Anterior cingulate cortex (tissue), 58 donors: Measurements from ENCODE around the gene PCGF5.
"Not testable (repeated sequence)": the region's sequence is repeated elsewhere in the genome, so short reads cannot be mapped to it uniquely, and the experiment has no call there.

Experiments used
- DNase-seq, 58 donors: peaks; one replicate each; lab custom pipeline; 2025; lab: John Stamatoyannopoulos, UW

The PCGF5 gene

DNA sequence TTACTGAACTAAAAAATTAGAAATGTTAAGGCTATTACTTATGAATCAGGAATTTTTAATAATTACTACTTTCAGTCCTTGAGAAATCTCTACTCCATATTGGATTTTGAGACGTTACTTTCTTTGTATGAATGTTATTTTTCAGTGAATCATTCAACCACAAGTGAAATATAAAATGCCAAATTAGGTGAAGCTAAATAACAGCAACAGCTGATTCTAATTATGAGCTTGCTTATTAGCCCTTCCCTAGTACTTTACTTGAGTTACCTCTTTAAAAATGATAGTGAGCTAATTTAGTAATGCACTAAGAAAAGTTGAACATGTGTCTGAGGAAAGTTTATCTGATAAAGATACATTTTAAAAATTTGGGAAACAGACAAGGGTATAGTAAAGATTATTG, 51.4 kb downstream of the PCGF5 start:
- no peak for DNase-seq

DNA sequence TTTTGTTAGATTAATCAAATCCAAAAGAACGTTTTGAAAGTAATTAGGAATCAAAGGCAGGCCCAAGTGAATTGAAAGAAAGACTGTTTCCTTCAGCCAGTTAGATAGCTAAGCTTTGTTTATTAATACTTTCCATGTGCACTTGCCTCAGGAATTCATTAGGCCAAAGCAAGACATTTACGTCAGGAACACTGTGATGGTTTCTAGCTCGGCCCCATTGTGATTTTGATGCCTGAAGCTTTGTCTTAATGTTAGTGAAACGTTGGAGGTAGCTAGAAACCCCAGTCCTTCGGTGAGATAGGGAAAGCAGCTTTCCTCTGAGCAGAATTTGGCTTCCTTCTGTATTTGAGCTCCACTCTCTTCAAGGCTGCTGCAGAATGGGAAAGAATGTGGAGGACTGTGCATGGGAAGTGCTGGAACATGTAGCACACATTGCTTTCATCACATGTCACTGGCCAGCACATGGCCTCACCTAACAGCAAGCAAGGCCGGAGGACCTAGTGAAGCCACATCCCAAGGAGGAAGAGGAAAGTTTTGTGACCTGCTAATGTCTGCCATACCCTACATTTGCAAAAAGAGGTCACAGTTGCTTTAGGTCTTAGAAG, 64.1 kb downstream of the PCGF5 start:
- no peak for DNase-seq

DNA sequence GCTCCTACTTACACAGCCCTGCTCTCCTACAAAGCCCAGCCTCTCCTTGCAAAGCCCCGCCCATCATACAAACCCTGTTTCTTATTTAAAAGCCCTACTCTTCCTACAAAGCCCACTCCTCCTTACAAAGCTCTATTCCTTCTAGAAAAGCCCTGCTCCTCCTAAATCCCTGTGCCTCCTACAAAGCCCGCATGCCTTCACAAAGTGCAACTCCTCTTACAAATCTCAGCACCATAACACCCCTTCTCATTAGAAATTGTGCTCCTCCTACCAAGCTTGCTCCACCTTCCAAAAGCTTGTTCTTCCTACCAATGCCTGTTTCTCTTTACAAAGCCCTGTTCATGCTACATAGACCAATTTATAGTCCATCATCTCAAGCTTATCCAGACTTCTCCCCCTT, 66.1 kb downstream of the PCGF5 start:
- no peak for DNase-seq

DNA sequence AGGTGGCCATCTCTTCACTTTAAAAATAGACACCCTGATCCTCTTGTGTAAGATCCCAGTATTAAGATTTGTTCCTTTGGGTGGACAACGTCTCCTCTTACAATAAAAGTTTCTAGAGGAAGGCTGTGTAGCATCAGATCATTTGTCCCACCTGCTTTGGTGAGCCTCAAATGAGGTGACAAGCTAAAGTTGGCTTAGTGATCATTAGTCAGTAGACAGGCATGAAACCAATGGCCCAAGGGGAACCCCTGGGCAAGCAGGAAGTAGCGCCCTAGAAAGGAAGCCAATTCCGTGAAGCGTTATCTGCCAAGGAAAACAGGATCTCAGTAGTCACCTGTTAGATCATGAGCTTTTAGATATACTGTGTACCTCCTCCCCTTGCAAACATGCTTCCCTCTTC, 66.8 kb downstream of the PCGF5 start:
- DNase-seq: no peak

DNA sequence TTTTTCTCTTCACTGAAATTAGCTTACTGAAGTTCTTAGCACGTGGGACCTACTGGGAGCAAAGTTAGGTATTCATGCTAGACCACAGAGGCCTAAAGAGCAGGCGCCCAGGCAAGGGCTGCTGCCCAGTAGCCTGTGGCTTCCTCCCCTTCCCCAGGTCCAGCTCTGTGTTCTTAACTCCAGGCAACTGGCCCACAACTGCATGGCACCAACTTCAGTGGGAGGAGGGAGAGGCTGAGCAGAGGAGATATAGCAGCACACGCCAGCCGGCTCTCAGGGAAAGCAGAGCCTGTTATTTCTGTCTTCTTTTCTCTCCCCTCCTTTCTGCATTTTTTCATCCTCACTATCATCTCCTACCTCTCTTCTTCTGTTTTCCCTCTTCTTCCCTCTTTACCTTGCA, 67.4 kb downstream of the PCGF5 start:
- no peak for DNase-seq

DNA sequence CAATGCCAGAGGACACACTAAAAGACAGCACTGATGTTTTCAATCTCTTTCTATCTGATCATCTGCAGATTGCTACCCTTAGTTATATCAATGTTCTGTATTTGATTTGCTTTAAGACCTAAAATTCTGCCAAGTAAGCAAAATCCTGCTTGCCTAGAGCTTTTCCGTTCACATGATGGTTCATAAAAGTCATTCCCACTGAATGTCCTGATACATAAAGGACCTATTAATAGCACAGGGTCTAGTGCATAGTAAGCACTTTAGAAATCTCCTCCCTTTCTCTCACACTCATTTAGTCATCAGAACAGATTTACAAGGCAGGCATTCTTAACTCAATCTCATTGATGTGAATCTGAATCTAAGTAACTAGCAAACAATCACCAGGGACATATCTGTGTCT, 68.8 kb downstream of the PCGF5 start:
- DNase-seq: no peak

DNA sequence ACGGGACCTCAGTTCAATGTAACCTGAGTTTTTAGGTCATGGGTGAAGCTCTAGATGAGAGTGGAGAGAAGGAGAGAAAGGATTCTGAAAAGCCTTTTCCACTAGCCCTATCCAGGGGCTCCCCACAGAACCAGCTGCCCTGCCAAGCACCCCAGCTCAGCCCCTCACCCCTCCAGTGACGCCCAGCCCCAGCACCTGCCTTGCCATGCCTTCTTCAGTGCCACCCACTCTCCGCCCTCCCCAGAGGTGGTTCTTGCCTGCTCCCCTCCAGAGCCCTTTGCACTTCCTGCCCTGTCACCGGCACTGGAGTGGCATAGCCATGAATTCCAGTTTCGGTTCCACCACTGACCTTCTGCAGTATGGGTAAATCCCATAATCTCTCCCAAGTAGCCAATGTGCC, 70.1 kb downstream of the PCGF5 start:
- DNase-seq: no peak

DNA sequence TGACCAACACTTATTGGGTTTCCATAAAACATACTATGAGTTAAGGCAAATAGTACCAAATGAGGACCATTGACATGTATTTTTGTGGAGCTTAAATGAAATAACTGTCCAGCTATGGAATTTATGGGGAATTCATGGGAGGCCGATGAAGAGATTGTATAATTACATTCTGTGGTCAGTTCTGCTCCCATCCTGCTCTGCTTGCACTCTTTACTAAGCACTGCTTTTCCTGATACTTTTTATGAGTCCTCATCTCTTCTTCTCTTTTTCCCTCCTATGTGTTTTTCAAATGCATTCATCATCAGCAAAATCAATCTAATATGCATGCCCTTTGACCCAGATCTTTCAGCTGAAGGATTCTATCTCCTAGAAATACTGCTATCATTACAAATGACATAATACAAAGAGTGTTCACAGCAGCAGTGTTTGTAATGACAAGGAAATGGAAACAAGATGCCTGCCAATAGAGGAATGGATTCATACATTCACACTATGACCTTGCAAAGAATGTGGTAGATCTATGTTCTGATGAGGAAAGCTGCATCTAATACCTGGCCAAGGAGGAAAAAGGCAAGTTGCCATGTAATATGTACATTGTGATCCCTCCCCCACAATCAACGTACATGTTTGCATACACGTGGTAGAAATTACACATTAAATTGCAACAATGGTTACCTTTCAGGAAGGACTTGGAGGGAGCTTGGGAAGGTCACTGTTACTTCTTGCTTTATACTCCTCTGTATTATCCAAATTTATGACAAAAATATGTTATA, 73.9 kb downstream of the PCGF5 start:
- DNase-seq: no peak

DNA sequence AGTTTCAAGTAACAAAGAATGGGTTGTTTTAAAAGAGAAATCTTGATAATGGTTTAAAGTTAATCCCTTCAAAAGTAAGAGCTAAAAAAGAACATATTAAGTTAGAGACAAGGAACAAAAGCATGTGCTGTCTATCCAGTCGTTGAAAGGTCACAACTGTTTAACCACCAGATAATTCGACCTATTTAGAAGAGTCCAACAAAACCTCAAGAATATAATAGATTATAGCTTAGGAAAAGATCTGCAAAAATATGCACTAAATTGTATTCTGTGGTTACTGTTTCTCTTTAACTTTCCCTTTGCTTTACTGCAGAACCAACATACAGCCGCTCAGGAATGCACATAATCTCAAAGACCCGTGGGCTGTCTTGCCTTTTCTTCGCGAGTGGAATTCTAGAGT, 74.9 kb downstream of the PCGF5 start:
- DNase-seq: no peak

DNA sequence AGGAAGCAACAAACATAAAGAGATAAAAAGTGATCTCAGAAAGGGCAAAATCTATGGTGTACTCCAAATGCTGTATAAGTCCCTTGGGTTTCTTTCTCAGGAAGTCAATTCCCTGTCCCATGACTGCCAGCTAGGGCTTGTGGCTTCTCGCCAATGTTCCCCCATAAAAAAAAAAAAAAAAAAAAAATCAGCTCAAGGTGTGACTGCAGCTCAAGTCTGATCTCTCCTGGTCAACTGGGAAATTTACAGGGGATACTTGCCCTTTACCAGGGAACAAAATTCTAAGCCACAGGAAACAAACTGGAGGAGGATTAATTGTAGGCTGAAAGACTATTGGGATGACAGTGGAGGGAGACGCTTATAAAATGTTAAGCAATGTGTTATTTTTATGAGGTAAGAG, 76.0 kb downstream of the PCGF5 start:
- no peak for DNase-seq

DNA sequence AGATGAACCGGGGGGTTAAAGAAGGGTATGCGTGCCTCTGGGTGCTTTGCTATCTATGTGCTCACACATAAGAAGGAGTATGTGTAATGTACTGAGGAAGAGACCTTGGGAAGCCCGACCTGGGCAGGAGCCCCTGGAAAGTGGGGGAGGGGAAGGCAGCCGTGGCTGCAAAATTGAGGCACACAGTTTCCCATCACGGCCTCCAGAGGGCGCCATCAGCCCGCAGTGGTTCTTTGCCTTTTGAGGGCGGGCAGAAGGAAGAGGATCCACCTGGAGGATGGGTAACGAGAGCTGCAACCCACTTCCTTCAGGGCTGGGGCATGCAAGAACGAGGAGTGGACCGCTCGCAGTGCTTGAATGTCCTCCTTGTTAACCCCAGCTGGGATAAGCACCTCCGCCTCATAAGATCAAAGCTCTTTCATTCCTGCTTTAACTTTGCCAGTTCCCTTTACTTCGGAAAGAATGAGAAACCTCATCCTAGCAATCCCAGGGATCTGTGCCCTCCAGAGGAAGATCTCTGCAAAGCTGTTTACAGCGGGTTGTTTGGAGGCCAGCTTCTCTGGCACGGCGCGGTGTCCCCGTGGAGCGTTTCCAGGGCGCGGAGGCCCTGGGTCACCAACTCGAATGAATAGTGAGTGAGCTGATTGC, 77.9 kb downstream of the PCGF5 start:
- DNase-seq: peak in 57 of 58 donors; percentile 18 to 85 (median 63)

DNA sequence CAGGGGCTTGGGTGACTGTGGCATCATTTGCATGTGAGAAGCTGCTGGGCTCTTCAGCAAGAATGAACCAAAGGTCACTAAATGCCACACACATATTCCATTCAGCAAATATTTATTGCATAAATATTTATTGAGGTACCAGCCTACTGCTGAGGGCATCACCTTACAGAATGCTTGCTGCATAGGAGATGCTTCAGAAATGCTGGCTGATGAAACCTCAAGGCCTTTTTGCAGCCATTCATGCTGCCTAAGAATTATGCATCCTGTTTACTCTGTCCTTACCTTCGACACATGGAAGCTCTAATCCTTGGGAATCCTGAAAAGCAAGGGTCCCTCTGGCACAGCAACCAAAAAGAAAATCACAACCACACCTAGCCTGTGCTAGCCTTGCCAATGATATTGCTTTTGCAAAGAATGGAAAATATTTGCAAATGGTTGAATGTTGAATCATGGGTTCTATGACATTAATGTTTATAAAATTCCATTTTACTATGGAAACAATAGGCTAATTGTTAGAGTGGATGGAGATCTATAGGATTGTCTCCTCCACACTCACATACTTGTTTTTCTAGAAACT, 79.6 kb downstream of the PCGF5 start:
- DNase-seq: no peak

DNA sequence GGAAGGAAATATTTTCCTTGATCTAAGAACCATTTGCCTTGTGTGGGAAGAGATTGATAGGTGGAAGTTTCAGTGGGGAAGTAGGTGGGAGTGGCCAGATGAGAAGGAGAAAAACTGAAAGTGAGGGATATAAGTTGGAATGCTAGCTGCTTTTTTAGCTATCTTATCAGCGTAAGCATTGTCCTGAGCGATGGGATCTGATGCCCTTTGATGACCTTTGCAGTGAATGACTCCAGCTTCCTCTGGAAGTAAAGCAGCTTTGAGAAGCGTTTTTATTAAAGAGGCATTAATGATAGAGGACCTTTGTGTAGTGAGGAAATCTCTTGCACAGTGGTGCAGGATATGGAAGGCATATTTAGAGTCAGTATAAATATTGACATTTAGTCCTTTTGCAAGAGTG, 82.5 kb downstream of the PCGF5 start:
- DNase-seq: not testable (repeated sequence)

DNA sequence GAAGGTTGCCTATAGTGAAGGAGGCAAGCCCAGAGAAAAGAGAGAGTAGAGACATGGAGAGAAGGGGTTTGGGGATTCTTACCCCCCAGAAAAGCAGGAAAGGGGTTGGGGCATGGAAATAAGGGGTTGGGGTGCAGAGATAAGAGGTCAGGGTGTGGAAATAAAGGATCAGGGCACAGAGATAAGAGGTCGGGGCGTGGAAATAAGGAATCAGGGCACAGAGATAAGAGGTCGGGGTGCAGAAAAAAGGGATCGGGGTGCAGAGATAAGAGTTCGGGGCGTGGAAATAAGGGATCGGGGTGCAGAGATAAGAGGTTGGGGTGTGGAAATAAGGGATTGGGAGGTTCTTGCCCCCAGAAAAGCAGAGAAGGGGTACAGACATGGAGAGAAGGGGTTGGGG, 85.5 kb downstream of the PCGF5 start:
- not testable (repeated sequence) for DNase-seq

DNA sequence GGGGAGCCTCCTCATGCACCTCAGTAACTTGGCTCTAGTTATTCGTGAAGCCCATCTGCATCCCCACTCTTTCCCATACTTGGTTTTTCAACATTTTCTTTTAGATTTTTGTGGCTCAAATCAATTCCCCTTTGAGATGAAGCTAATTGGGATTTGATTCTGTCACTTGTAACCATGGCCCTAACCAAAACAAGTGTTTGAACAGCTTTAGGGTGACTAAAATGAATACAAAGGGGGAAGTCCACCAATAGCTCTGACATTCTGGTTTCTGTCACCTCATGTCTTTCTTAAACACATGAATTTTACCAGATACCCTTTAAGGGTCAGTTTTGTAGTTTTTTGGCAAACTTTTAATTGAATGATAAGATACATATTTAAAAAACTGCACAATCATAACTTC, 87.0 kb downstream of the PCGF5 start:
- DNase-seq: no peak

DNA sequence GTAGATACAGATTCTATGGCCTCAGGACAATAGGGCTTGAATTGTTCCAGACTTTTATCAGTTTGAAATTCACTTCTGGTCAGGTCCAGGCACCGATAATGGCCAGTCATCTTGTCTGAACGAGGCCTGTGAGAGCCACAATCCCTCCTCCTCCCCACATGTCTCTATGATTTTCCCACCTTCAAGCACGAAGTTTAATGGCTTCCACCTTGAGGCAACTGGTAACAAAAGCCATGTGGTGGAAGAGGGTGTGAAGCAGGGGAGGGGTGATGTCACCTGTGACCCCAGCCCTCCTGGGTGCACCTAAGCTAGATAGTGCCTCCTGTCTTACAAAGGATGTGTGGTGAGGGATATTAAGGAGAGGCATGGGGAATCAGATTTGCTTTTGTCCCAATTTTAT, 89.2 kb downstream of the PCGF5 start:
- DNase-seq: no peak

DNA sequence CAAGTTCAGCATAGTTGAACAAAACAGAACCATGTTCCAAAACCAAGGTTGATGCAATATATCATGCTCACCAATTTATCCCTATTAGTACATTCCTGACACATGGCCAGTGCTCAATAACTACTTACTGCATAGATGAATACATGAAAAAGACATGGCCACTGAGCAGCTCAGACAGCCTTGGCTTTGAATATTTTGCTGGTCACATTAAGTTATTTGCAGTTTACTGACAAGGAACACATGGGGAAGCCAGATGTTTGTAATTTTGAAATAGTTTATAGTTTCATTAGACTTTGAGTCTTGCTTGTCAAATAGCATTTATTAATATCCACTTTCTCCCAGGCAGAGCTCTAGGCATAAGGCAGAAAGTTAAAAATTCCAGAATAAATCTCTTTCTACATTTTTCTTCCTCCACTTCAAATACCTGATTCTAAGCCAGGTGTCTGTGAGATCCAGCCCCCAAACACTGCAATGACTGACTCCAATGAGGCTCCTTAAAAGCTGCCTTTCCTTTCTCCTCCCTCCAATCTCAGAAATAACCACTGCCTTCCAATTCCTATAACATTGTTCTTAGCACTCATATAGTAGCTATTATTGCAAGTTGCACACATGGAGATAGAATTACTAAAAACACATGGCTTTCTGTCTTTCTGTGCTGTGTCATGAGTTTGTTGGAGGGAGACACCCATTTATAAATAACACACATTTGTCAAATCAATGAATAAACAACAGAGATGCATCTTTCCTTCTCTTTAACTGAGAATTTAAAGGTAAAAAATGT, 91.3 kb downstream of the PCGF5 start:
- no peak for DNase-seq

DNA sequence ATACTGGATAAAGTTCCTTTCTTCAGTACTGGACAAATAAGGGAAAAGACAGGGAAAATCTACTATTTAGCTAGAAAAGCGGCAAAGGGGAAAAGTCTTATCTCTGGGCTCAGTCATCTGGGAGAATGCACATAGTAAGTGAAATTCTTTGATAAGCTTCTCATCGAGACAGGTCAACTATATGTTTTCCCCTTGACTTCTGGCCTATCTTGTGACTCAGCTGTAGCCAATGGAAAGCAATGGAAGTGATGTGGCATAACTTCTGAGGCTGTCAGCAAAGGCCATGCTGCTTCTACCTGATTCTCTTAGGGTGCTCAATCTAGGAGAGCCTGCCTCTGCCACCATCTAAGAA, 91.9 kb downstream of the PCGF5 start:
- DNase-seq: no peak

DNA sequence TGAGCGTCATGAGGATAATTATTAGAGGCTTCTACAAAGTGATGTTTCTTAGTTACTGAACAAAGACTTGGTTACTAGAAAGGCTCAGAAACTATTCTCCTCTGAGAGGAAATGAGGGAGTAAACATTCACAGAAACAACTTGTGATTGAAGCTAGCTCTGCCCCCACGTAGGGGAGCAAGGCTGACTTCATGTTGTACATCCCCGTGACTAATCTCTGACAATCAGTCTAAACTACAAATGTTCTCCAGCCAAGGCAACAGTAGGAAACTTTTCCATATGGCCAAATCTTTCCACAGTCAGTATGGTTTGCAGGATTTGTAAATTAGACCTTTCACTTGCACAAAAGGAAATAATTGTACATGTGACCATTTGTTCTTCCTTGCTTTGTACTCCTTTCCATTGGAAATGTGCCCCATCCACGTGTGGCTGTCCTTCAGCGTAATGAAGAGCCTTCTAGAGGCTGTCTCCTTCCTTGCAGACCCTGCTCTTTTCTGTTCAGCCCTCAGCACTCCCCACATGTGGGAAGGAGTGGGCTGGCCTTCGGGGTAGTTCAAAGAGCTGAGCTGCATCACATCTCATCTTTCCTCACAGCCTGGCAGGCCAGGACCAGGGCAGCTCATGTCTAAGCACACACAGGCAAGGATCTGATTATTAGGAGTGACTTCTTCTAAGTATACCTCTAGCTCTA, 93.5 kb downstream of the PCGF5 start:
- peak in 5 of 58 donors; percentile 1 to 25 (median 11) for DNase-seq

DNA sequence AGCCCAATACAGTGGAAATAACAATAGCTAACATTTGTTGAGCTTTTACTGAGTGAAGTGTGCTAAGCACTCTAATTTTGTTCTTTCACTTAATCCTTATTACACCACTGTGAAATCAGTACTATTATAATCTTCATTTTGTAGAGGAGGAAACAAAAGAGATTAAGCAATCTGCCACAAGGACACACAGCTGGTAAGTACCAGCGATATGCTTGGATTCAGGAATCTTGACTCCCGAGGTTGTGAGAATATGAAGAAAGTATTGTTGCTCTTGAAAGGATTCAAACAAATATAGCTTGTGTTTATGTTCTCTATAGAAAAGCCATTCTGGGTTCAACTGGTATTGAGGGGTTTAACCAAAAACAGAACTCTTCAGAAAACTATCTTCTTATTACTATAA, 96.0 kb downstream of the PCGF5 start:
- DNase-seq: no peak
